ENCODE results near the gene KIAA0319L.

Gene KIAA0319L

GRCh38 chr1:35441926-35442579, 115.2 kb downstream of the KIAA0319L start:
- DNase-seq: no peak

GRCh38 chr1:35439626-35440025, 117.6 kb downstream of the KIAA0319L start:
- no peak for DNase-seq

GRCh38 chr1:35437200-35437599, 120.0 kb downstream of the KIAA0319L start:
- no peak for DNase-seq

GRCh38 chr1:35436078-35436477, 121.1 kb downstream of the KIAA0319L start:
- no peak for DNase-seq

DNA sequence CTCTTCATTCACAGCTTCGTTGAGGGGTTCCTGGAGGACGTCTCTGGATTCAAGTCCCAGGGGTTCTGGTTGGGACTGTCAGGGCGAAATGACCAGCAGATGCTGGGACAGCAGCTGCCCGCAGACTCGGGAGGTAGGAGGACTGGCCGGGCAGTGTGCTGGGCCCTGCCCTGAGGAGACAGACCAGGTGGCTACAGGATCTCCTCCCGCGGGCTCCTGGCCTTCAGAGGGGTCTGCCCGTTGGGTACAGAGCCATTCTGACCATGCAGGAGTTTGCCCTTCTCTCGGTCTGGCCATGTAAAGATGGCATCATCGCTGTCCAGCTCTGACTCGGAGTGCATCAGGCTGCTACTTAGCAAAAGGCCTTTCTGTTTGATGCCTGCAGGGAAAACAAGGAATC, 122.5 kb downstream of the KIAA0319L start:
- no peak for DNase-seq

- no peak for DNase-seq
These were observed 123.5 kb downstream of the KIAA0319L start for GRCh38 chr1:35433714-35434113.

- DNase-seq: no peak
These were observed 125.0 kb downstream of the KIAA0319L start for GRCh38 chr1:35432231-35432630.

- no peak for DNase-seq
These were observed 126.0 kb downstream of the KIAA0319L start for GRCh38 chr1:35431173-35431599.

GRCh38 chr1:35430762-35431161, 126.4 kb downstream of the KIAA0319L start:
- no peak for DNase-seq

DNA sequence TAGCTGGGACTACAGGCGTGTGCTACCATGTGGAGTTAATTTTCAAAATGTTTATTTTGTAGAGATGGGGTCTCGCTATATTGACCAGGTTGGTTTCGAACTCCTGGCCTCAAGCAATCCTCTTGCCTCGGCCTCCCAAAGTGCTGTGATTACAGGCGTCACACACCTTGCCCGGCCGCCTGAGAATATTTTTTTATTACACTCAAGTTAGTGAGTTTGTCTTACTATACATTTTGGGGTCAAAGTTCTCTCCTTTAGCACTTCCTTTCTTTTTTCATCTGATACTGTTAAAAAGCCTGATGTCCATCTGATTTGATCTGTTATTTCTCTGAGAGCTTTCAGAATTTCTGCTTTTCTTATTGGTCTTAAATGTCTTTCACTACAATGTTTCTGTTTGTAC, 128.8 kb downstream of the KIAA0319L start:
- DNase-seq: no peak

- peak; percentile 27 to 28 (median 28) for DNase-seq
These were observed 131.1 kb downstream of the KIAA0319L start for GRCh38 chr1:35426097-35426586.

DNA sequence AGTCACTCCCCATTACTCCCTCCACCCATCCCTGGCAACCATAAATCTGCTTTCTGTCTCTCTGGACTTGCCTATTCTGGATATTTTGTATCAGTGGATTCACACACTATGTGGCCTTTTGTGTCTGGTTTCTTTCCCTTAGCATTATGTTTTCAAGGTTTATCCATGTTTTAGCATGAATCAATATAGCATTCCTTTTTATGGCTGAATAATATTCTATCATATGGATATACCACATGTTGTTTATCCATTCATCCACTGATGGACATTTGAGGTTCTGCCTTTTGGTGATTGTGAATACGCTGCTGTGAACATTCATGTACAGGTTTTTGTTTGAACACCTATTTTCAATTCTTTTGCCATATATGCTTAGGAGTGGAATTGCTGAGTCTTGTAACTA, 148.3 kb downstream of the KIAA0319L start:
- DNase-seq: no peak

DNA sequence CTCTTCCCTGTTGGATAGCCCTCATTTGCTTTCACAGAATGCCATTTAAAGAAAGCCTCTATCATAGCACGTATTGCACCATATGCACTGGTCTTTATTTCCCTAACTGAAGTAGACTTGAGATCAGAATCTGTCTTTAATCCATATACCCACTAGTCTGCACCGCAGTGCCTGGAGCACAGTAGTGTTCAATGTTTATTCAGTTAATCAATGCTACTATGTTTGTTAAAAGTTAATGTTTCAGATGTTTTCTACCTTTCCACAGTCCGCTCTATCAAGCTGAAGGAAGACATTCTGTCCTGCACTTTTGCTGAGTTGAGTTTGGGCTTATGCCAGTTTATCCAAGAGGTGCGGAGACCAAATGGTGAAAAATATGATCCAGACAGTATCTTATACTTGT, 149.5 kb downstream of the KIAA0319L start:
- DNase-seq: no peak

GRCh38 chr1:35406103-35406502, 151.1 kb downstream of the KIAA0319L start:
- no peak for DNase-seq

DNA sequence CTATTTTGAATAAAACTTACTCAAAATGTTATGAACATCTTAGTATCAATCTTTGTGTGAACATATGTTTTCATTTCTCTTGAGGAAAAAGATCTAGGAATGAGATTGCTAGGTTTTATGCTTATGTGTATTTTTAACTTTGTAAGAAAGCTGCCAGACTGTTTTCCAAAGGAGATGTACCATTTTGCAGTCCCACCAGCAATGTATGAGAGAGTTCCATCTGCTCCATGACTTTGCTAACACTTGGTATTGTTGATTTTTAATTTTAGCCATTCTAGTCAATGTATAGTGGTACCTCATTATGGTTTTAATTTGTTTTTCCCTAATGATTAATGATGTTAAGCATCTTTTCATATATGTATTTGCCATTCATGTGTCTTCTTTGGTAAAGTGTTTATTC, 156.2 kb downstream of the KIAA0319L start:
- DNase-seq: no peak

DNA sequence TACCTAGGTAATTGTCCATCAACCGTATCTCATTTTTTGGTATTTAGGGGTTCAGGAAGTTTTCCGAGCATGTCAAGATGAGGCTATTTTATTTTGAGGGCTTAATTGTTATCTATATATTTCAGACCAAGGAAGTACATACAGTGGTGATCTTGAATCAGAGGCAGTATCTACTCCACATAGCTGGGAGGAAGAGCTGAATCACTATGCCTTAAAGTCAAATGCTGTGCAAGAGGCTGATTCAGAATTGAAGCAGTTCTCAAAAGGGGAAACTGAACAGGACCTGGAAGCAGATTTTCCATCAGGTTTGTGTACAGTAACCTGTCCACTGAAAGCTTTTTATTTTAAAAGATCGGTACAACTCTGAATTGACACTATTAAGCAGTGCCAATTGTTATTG, 158.5 kb downstream of the KIAA0319L start:
- no peak for DNase-seq

DNA sequence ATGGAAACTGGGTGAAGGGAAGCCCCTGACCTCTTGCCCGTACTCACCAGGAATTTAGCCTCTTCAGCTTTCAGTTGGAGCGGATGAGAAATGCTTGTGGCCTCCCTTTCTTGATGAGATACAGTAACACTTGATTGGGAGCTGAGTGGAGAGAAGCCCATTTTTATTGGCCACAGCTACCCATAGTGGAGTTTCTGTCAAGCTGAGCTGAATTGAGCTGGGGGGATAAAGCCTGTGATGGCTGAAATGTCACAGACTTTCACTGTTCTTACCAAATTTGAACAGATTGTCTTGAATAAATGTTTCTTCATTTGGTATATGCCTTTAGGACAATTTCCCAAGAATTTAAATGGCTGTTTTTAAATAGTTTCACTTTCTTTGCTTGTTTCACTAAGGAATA, 162.8 kb downstream of the KIAA0319L start:
- no peak for DNase-seq

DNA sequence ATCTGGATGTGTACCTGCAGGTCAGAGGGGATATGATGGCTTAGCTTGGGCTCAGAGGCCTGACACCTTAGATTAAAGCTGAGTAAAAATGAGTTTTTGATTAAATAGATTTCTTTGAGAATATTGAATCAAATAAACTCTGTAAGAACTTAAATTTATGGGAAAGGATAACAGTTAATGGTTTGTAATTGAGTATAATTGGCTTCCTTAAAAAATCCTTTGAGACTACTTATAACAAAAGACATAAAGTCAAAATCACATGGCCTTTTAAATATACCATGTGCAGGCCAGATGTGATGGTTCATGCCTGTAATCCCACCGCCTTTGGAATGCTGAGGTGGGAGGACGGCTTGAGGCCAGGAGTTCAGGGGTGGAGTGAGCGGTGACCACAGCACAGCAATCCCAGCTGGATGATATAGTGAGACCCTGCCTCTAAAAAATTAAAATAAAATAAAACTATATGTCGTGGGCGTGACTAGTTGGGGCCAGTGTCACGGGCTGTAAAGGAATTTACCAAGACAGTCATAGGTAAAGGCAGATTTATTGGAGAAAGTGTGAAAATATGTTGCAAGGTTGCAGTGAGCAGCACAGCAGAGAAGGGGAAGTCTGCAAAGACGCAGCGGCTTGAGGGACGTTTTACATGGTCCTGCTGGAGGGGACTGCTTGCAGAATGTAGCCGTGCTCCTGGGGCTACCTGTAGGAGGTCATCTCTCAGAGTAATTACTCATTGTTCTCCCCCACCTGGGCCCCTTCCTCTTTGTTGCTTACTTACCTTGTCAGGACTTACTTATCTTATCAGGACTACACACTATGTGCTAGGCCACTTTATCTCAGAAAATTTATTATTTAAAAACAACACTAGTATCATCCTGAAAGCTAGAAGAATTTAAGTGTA, 166.4 kb downstream of the KIAA0319L start:
- no peak for DNase-seq

GRCh38 chr1:35386959-35387358, 170.2 kb downstream of the KIAA0319L start:
- DNase-seq: no peak

- no peak for DNase-seq
These were observed 170.9 kb downstream of the KIAA0319L start for GRCh38 chr1:35386290-35386689.
